Testis (tissue), 2 donors: Measurements from ENCODE around the gene MRPS34.

Experiments
- CTCF ChIP-seq, 3 experiments: fragments of 450-650 bp in 2 of 3; fragments of 200-600 bp in 1 of 3; sonication (generic) in 1 of 3; IDR thresholded peaks; one replicate each; pipeline ENCODE4 v1.5.1; 2016 to 2019; ENCODE audit warnings: antibody characterized with exemption in 3 of 3, mild to moderate bottlenecking in 2 of 3, moderate library complexity in 1 of 3
- POLR2A ChIP-seq: fragments of 450-650 bp; IDR thresholded peaks from one replicate; pipeline ENCODE4 v1.6.1; 2017; ENCODE audit warnings: antibody characterized with exemption, mild to moderate bottlenecking, moderate library complexity

GRCh38 chr16:1788095-1788707 is 15.3 kb upstream of the MRPS34 start:
- TF ChIP-seq CTCF (IDR thresholded peaks at IDR 0.05) (no peak), POLR2A (no peak)
